HG02623 (cell line): ENCODE measurements around the gene RGS5.
"Not testable (repeated sequence)": the region's sequence is repeated elsewhere in the genome, so short reads cannot be mapped to it uniquely, and the experiment has no call there.

Experiments
- ATAC-seq: cut with Tn5 transposase; IDR thresholded peaks from one replicate; pipeline ENCODE4 v1.9.1; 2021; ENCODE audit warnings: moderate library complexity; ENCODE audit not compliant: unreplicated experiment

RGS5 gene, protein sequence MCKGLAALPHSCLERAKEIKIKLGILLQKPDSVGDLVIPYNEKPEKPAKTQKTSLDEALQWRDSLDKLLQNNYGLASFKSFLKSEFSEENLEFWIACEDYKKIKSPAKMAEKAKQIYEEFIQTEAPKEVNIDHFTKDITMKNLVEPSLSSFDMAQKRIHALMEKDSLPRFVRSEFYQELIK

DNA sequence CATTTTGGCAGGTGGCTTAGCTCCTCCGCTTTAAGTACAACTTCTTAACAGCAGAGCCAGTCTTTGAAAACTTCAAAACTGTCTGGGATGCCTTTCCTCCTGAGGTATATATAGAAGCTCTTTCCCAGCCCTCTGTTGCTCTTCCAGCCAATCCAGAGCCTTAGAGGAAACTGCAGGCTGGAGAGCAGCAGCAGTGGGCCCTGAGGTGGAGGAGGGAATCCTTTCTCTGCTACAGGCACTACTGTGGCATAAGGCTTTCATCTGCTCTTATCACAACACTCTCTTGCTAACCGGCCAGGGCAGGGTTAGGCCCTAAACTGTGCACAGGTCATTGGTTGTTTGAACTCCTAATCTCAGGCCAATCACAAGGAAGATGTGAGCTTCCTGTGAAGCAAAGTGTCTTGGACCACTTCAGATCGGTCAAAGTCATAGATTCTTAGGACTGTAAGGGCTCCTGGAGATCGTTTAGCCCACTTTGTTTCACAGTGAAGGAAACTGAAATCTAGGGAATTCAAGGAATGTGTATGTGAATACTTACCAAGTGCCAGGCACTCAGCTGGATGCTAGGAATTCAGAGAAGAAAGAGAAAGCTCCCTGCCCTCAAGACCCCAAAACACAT lies at the start of gene RGS5:
Gene RGS5 (minus strand): TSS at position 84 of the 619 bp plus-strand sequence. CDS start 81 bp downstream, at position 3.
- ATAC-seq = no peak

DNA sequence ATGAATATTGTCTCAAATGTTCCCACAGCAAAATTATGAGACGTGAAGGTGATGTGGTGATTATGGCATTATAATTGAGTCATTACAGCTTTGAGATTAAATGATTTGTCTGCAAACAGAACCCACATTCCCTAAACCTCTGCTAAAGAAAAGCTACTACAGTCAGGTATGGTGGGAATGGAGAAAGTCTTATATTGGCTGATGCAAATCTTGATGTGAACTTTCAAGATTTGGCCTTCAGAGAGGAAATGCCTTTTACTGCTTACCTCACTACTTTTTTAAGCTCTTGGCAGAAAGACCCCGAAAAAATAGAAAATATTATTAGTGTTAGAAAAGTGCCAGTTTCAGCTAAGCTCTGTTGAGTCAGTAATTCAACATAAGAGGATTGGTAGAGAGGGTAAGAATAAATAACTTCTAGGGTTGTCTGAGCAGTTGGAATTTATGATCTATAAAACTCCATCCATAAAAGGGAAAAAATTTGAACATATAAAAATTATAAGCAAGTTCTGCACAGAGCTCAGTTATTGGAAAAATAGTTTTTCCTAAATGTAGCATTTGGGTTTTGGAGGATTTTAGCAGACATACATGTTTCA lies 47.8 kb upstream of the RGS5 start:
- no peak for ATAC-seq

DNA sequence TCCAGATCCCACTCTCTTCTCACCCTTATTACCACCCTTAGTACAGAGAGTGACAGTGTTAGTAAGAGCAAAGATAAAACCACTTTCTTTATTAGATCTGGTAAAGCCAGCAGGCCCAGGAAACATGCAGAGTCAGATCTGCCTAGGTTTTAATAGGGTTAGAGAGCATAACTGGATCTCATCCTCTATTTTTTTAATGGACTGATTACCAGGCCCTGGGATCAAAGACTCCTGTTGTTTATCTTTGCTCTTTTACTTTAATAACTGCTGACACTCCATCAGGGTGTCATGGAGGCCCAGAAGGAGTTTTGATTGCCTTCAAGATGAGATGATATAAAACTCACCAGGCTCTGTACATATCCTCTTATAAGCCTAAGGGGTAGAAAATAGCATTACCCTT lies 45.3 kb upstream of the RGS5 start:
- no peak for ATAC-seq

DNA sequence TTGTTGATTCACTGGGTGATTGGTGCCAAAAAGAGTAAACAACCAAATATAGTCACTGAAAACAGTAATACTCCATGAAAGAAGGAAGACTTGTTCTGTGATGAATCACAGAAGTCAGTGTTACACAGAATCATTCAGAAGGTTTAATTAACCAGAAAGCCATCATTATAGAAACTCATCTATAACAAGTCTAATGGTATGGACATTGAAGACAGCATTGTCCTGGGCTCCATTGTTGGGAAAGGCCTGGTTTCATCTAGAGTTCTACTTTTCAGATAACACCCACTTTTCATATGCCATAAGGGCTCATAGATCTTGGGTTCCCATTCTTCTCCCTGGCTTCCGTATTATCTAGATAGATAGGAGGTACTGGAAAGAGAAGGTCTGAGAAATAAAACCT lies 41.9 kb upstream of the RGS5 start:
- ATAC-seq = not testable (repeated sequence)

- ATAC-seq = no peak
These were observed 39.0 kb upstream of the RGS5 start for GRCh38 chr1:163241746-163242145.

DNA sequence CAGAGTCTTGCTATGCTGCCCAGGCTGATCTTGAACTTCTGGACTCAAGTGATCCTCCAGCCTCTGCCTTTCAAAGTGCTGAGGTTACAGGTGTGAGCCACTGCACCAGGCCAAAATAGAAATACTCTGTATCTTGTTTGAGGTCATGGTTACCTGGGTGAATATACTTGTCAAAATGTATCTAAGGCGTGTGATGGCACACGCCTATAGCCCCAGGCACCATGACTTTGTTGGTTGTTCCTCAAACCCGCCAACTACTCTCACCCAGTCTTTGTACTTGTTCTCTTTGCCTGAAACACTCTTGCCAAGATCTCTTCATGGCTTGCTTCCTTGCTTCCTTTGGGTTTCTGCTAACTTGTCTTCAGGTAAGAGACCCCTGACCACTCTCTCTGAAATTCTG lies 38.0 kb upstream of the RGS5 start:
- ATAC-seq = no peak

GRCh38 chr1:163233643-163234042 lies 30.9 kb upstream of the RGS5 start:
- ATAC-seq = not testable (repeated sequence)

DNA sequence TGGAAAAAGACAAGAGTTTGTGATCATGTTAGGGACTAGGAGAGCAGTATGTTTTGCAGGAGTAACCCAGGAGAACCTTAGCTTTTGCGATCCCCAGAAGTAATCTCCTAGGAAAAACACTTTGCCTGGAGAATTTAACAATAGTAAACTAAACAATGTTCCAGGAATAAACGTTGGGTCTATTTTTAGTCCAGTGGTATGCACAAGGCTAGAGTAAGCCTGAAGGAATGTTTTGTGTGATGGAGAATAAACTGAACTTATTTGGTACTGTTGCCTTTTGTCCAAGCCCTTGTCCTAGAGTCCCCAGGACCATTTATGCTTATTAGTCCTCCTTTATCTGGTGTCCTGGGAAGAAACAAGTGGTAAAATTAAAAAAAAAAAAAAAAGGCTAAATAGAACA lies 28.7 kb upstream of the RGS5 start:
- ATAC-seq = no peak

GRCh38 chr1:163230827-163231226 lies 28.1 kb upstream of the RGS5 start:
- ATAC-seq = no peak

DNA sequence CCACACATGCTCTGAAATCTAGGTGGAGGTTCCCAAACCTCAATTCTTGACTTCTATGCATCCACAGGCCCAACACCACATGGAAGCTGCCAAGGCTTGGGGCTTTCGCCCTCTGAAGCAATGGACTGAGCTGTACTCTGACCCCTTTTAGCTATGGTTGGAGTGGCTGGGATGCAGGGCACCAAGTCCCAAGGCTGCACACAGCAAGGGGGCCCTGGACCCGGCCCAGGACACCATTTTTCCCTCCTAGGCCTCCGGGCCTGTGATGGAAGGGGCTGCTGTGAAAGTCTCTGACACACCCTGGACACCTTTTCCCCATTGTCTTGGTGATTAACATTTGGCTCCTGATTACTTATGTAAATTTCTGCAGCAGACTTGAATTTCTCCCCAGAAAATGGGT lies 25.6 kb upstream of the RGS5 start:
- not testable (repeated sequence) for ATAC-seq

GRCh38 chr1:163227126-163227525 lies 24.4 kb upstream of the RGS5 start:
- no peak for ATAC-seq

DNA sequence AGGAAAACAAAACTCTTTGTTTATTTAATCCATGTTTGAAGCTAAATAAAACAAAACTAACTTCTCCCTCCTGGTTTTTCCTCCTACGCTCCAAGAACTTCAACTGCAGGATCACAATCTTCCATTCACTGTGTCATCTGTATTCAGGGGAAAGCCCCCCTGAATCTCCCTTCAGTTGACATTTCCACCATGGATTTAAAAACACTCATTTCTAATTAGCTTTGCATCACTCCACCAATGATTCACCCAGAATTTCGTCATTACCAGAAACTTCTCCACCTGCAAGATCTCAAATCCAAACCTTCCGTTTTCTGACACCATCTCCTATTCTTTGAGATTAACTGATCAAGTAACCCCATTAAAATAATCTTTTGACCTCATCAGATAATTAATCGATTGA lies 10.9 kb upstream of the RGS5 start:
- no peak for ATAC-seq

DNA sequence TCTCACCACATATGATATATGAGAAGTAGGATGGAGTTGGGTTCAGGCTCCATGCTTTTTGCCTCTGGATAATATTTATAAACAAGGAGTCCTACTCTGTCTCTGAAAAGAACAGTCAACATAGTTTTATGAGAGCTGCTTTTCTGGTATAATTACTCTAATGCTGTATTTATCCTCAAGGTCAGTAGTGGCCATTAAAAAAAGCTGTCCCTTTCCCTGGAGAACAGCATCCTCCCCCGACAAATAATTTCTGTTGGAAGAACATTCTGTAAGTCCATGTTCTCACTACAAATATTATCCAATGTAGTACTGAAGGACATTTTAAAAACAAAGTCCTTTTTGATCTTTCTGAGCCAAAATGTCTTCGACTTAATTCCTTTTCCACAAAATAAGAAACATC lies 9.0 kb upstream of the RGS5 start:
- no peak for ATAC-seq

- no peak for ATAC-seq
These were observed 2.8 kb upstream of the RGS5 start for GRCh38 chr1:163205513-163205912.

DNA sequence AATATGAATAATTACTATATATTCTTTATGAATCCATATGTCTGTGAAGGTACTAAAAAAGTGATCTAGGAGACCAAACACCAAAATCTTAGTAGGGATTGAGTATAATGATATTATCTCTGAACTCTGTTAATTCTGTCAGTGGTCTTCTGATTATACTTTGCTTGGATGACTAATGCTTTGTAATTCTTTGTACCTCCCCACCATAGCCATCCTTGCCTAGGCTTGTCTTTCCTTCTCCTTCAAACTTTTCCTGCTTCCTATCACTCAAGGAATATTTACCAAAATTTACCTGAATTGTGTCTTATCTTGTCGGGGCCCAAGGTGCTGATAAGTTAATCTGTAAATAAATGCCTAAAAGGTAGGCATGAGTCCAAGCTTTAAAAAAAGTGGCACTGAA lies 845 bp upstream of the RGS5 start:
- ATAC-seq = no peak

DNA sequence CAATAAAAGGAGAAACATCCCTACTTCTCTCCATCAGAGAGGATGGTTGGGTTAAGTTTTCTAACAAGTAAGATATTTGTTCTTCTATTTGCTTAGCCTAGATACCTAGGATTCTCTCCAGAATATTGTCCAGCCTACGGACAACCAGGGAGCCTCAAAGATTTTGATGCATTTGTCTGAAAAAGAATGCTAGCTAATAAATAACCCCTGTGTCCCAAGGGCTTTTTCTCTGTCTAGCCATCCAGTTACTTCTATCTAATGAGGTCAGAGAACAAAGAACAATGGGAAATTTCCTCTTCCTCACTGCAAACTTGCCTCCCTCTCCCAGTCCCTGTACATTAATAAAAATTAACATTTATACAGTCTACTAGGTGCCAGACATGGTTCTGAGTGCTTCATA lies 810 bp downstream of the RGS5 start:
- ATAC-seq = no peak

DNA sequence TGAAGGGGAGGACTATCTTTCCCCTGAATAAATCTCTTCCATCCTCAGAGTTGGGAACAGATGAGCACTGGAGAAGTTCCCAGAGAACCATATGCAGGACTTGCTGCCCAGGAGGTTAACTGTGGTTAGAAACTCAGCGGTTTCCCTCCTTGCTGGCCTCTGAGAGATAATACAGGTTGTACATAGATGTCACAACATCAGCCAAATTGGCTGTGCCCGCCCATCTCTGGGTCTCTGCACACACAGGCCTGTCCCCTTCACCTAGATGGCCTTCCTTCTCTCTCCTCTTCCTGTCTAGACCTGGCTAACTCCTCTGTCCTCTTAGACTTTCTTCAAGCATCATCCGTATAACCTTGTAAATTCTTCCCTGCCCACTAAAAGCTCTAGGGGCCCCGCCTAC lies 5.7 kb downstream of the RGS5 start:
- no peak for ATAC-seq

- ATAC-seq = no peak
These were observed 6.3 kb downstream of the RGS5 start for GRCh38 chr1:163196449-163196787.

GRCh38 chr1:163195728-163196448 lies 6.8 kb downstream of the RGS5 start:
- no peak for ATAC-seq

DNA sequence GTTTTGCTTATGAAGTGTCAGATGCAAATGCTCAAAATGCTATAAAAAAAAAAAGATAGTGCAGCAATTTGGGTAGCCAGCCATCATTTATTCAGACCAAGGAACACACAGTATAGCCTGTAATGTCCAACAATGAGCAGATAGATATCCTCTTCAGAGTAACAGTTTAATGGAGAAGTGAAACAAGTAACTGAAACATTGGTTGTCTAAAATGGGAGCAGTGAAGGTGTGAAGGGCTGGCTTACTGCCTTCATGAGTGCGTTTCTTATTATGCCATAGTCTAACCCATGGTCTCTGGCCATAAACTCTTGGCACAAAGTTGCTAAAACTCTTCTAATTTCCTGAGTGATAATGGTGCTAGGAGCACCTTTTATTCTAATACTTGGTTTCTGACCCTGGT lies 11.4 kb downstream of the RGS5 start:
- ATAC-seq = no peak

DNA sequence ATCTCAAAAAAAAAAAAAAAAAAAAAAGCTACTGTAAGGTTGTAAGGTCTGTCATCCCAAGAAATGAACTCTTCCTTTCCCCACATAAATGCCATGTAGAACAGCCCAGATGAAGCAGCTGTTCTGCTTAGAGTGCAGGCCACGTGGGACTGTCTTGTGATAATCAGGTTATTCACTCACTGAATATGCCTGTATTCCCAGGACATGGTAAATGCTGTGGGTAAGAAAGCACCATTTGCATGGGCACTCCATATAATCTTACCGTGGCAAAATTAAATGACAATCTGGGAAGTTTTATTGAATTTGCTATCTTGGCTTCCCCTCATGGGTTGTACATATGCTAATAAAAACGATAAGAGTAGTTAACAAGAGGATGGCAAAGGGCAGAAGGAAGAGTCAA lies 13.8 kb downstream of the RGS5 start:
- ATAC-seq = no peak

GRCh38 chr1:163187849-163188248 lies 14.9 kb downstream of the RGS5 start:
- no peak for ATAC-seq
